OCI-LY7 (cell line): ENCODE results near the gene TANGO2. TPM values are rescaled to one million over a fixed set of nuclear protein-coding genes. Genes with fewer than 3 reads are reported as not detected.

Experiments
- BruUV-seq: library from RNA; stranded (reverse); fragments of 400-500 nt; replicated peaks from 2 replicates; lab custom pipeline; 2021; lab: Mats Ljungman, UMichigan
- CTCF ChIA-PET: fragments of 300-600 bp; sonication (Branson Sonifier 250); formaldehyde crosslinking; loops from one replicate; lab custom pipeline; 2022; ENCODE audit warnings: antibody characterized with exemption; ENCODE audit not compliant: unreplicated experiment; lab: Charles Lee
- POLR2A ChIA-PET: fragments of 300-600 bp; sonication (Branson Sonifier 250); formaldehyde crosslinking; loops from one replicate; lab custom pipeline; 2022; ENCODE audit warnings: antibody characterized with exemption; lab: Charles Lee
- DNase-seq: peaks from one replicate; pipeline ENCODE4 v3.0.0-alpha.2; 2015; ENCODE audit warnings: low spot score
- H2AFZ ChIP-seq: fragments of 200-600 bp; sonication (generic), shearing (Covaris generic); 2 replicates; pipeline ENCODE4 v1.6.1; 2014; ENCODE audit warnings: mild to moderate bottlenecking, antibody characterized with exemption, low read length, moderate library complexity
- H3K27ac ChIP-seq: fragments of 200-600 bp; sonication (generic); 2 replicates; pipeline ENCODE4 v1.5.1; 2014; ENCODE audit warnings: mixed run types, low read depth, mild to moderate bottlenecking, moderate library complexity, low read length, inconsistent platforms; ENCODE audit not compliant: poor library complexity, severe bottlenecking
- H3K36me3 ChIP-seq: fragments of 200-600 bp; sonication (generic); 2 replicates; pipeline ENCODE4 v1.6.1; 2014; ENCODE audit warnings: mild to moderate bottlenecking, antibody characterized with exemption, low read length, moderate library complexity, mixed read lengths; ENCODE audit not compliant: insufficient read depth
- H3K4me1 ChIP-seq: fragments of 200-600 bp; sonication (generic); 2 replicates; pipeline ENCODE4 v1.5.1; 2014; ENCODE audit warnings: mild to moderate bottlenecking, low read length; ENCODE audit not compliant: insufficient read depth, poor library complexity, severe bottlenecking
- H3K4me2 ChIP-seq: fragments of 200-600 bp; sonication (generic); 2 replicates; pipeline ENCODE4 v1.6.1; 2014; ENCODE audit warnings: mild to moderate bottlenecking, low read length
- H3K4me3 ChIP-seq: fragments of 200-600 bp; sonication (generic); 2 replicates; pipeline ENCODE4 v1.5.1; 2014; ENCODE audit warnings: mild to moderate bottlenecking, low read depth, low read length; ENCODE audit not compliant: poor library complexity, severe bottlenecking
- H3K79me2 ChIP-seq: fragments of 200-600 bp; sonication (generic); 2 replicates; pipeline ENCODE4 v1.6.1; 2016; ENCODE audit warnings: low read depth, mild to moderate bottlenecking, low read length, moderate library complexity, mixed read lengths; ENCODE audit not compliant: insufficient read depth
- H3K9me2 ChIP-seq: fragments of 200-600 bp; sonication (generic); 2 replicates; pipeline ENCODE4 v1.6.1; 2016; ENCODE audit warnings: mild to moderate bottlenecking, low read length, mixed read lengths; ENCODE audit not compliant: insufficient read depth
- H3K9me3 ChIP-seq: fragments of 200-600 bp; sonication (generic); 2 replicates; pipeline ENCODE4 v1.6.1; 2014; ENCODE audit warnings: mild to moderate bottlenecking, mixed run types, low read length, mixed read lengths
- H4K20me1 ChIP-seq: fragments of 200-600 bp; sonication (generic); 2 replicates; pipeline ENCODE4 v1.6.1; 2014; ENCODE audit warnings: mild to moderate bottlenecking, antibody characterized with exemption, low read length, moderate library complexity, mixed read lengths; ENCODE audit not compliant: insufficient read depth
- EZH2phosphoT487 ChIP-seq: fragments of 200-600 bp; sonication (generic); IDR thresholded peaks from 2 replicates; pipeline ENCODE4 v1.6.1; 2018; ENCODE audit warnings: low read depth, borderline replicate concordance, mild to moderate bottlenecking, mixed run types, antibody characterized with exemption, low read length, moderate library complexity, mixed read lengths
- intact Hi-C: fragments of 100-400 bp; cut with micrococcal nuclease; formaldehyde crosslinking; loops from one replicate; pipeline ENCODE4 v1.10.0; 2022; ENCODE audit not compliant: unreplicated experiment
- total RNA-seq, 2 experiments: library from RNA; depleted of rRNA in 1 of 2; stranded (reverse); fragments of >200 nt in 1 of 2; shearing (Covaris generic) in 1 of 2; gene quantifications; 2 replicates each; pipeline ENCODE4 v1.2.3, GENCODE V29; 2014 to 2022
- TF ChIP-seq, protein P1 (sequence below): fragments of 200-600 bp; sonication (generic); conservative IDR thresholded peaks from 2 replicates; pipeline ENCODE4 v1.5.1; 2014; ENCODE audit warnings: mild to moderate bottlenecking, antibody characterized with exemption, low read length, moderate library complexity, mixed read lengths

The TANGO2 gene
- total RNA-seq, 2 experiments from 2014 or later, result 18.3 to 23.3 TPM

DNA sequence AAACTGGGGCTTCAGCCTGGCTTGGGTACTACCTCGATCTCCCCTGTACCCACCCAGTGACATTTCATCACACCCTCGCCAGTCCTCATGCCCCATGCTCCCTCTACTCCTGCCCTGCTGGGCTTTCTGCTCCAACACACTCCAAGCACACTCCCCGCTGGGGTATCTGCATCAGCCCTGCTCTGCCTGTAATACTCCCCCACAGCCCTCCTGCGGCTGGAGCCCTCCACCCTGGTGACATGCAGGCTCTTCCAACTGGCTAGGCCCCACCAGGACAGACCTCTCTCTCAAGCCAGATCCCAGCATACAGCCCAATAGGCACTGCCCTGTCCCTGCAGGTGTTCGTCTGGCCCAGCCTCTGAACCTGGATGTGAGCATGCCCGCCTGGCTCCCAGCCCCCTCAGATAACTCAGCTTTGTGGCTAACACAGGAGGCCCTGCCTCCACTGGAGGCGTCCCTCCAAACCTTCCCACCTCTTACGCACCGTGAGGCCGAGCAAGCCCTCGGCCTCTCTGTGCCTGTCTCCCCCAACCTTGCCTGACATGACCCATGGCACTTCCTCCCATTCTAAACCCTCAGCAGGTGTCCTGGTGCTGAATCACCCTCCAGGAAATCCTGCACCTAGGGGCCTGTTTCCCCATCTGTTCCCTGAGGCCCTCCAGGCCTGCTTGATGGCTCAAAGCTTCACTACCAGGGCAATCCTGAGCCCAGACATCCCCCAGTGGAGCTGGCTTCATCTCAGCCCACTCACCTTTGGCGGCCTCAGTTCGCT is 45.8 kb upstream of the TANGO2 start:
- CTCF ChIA-PET, result no interaction called here

DNA sequence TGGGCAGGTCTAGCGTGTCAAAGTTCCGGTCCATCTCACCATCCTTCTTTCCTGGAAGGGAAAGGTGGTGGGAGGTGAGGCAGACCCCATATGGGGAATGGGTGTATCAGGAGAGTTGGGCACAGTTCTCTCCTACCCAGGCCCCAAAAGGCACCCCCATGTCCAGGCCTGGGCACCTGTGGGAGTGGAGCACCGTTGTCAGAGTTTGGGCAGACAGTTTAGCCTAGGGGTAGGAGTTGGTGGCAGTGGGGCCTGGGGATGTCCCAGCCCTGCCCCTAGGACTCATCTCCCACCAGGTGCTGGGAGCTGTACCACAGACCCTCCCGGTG is 45.2 kb upstream of the TANGO2 start:
- no peak overlapping the region for H3K4me3 ChIP-seq
- CTCF ChIA-PET, result no interaction called here
- no peaks in the 10 kb centered on the region for H3K36me3 ChIP-seq
- intact Hi-C loops, result no loop called here
- no peaks in the 10 kb centered on the region for H4K20me1 ChIP-seq
- BruUV-seq, result no TSS peak
- POLR2A ChIA-PET, result no interaction called here
- H3K9me2 ChIP-seq, result no peaks in the 10 kb centered on the region
- no peak overlapping the region for H3K27ac ChIP-seq
- no peak overlapping the region for H2AFZ ChIP-seq
- no peak for DNase-seq
- TF ChIP-seq, protein P1, sequence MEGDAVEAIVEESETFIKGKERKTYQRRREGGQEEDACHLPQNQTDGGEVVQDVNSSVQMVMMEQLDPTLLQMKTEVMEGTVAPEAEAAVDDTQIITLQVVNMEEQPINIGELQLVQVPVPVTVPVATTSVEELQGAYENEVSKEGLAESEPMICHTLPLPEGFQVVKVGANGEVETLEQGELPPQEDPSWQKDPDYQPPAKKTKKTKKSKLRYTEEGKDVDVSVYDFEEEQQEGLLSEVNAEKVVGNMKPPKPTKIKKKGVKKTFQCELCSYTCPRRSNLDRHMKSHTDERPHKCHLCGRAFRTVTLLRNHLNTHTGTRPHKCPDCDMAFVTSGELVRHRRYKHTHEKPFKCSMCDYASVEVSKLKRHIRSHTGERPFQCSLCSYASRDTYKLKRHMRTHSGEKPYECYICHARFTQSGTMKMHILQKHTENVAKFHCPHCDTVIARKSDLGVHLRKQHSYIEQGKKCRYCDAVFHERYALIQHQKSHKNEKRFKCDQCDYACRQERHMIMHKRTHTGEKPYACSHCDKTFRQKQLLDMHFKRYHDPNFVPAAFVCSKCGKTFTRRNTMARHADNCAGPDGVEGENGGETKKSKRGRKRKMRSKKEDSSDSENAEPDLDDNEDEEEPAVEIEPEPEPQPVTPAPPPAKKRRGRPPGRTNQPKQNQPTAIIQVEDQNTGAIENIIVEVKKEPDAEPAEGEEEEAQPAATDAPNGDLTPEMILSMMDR, result no peak
- no peak for TF ChIP-seq EZH2phosphoT487
- H3K79me2 ChIP-seq, result no peaks in the 10 kb centered on the region
- no peaks in the 10 kb centered on the region for H3K9me3 ChIP-seq
- H3K4me1 ChIP-seq, result peaks cover 20% of the 10 kb centered on the region
- no peak overlapping the region for H3K4me2 ChIP-seq

More for the DNA sequence above, 45.8 kb upstream of the TANGO2 start:
- BruUV-seq, result no TSS peak
- intact Hi-C loops, result no loop called here
- H2AFZ ChIP-seq, result no peak overlapping the region
- peak overlapping the region; percentile 17 for H3K27ac ChIP-seq
- TF ChIP-seq, protein P1, result no peak
- TF ChIP-seq EZH2phosphoT487, result no peak
- H3K4me2 ChIP-seq, result peak overlapping the region; percentile 20
- H3K36me3 ChIP-seq, result no peaks in the 10 kb centered on the region
- DNase-seq, result peak; percentile 52
- no peaks in the 10 kb centered on the region for H3K9me3 ChIP-seq
- no peaks in the 10 kb centered on the region for H4K20me1 ChIP-seq
- H3K4me1 ChIP-seq, result peaks cover 20% of the 10 kb centered on the region
- no peaks in the 10 kb centered on the region for H3K9me2 ChIP-seq
- POLR2A ChIA-PET, result no interaction called here
- H3K4me3 ChIP-seq, result no peak overlapping the region
- H3K79me2 ChIP-seq, result no peaks in the 10 kb centered on the region

DNA sequence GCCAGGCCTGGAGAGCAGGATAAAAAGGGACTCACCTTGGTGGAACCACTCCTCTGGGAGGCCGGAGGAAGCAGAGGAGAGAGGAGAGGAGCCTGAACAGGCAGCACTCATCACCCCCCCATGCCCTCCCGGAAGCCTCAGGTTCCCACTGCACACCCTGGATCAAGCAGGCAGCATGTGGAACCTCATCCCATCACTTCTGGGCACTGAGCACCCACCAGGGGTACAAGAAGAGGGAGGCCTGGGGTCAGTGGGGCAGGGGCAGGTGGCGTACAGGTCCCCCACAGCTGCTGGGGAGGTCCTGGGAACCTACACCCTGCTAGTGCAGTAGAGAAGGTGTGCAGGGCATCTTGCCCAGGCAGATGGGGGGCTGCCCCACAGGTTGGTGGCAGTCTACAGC is 44.2 kb upstream of the TANGO2 start:
- BruUV-seq, result no TSS peak

More for the DNA sequence above, 44.2 kb upstream of the TANGO2 start:
- no peaks in the 10 kb centered on the region for H3K9me2 ChIP-seq
- H3K9me3 ChIP-seq, result no peaks in the 10 kb centered on the region
- TF ChIP-seq, protein P1, result no peak
- no peak for TF ChIP-seq EZH2phosphoT487
- H3K36me3 ChIP-seq, result no peaks in the 10 kb centered on the region
- intact Hi-C loops, result no loop called here
- no peaks in the 10 kb centered on the region for H4K20me1 ChIP-seq
- no peak overlapping the region for H3K4me2 ChIP-seq
- no peak overlapping the region for H2AFZ ChIP-seq
- POLR2A ChIA-PET, result no interaction called here
- DNase-seq, result no peak
- no peak overlapping the region for H3K27ac ChIP-seq
- H3K79me2 ChIP-seq, result no peaks in the 10 kb centered on the region
- CTCF ChIA-PET, result no interaction called here
- no peak overlapping the region for H3K4me3 ChIP-seq
- H3K4me1 ChIP-seq, result peaks cover 20% of the 10 kb centered on the region
